Activated CD8-positive, alpha-beta T cell treated with anti-CD3 and anti-CD28 coated beads, Interleukin-2, amount 10 ng/mL, durations not matched to agents 7 days and 5 days (primary cell): ENCODE measurements around the gene ABCG2. TPM values are rescaled to one million over a fixed set of nuclear protein-coding genes. Genes with fewer than 3 reads are reported as not detected.
"Not testable (repeated sequence)": the region's sequence is repeated elsewhere in the genome, so short reads cannot be mapped to it uniquely, and the experiment has no call there.

Source experiments
- ATAC-seq: fragments of 150-1000 bp; cut with Tn5 transposase; one replicate; pipeline ENCODE4 v1.10.0; 2021; ENCODE audit warnings: moderate library complexity
- CTCF ChIA-PET: fragments of 350-600 bp; sonication (Branson Sonifier 250); formaldehyde crosslinking; loops from one replicate; lab custom pipeline; 2021; ENCODE audit warnings: antibody characterized with exemption; lab: Charles Lee
- POLR2A ChIA-PET: fragments of 350-600 bp; sonication (Branson Sonifier 250); formaldehyde crosslinking; loops from one replicate; lab custom pipeline; 2021; ENCODE audit warnings: antibody characterized with exemption; lab: Charles Lee
- DNase-seq: peaks from one replicate; pipeline ENCODE4 v3.0.0-alpha.2; 2020
- H3K27ac Mint-ChIP-seq: one replicate; pipeline ENCODE4 v1.8.0; 2021; ENCODE audit warnings: mild to moderate bottlenecking, mixed read lengths
- H3K27me3 Mint-ChIP-seq: one replicate; pipeline ENCODE4 v1.8.0; 2021; ENCODE audit warnings: low read depth, mixed read lengths
- H3K36me3 Mint-ChIP-seq: one replicate; pipeline ENCODE4 v1.8.0; 2021; ENCODE audit warnings: low read depth, mixed read lengths
- H3K4me1 Mint-ChIP-seq: one replicate; pipeline ENCODE4 v1.8.0; 2021; ENCODE audit warnings: low read depth, mixed read lengths
- H3K4me3 Mint-ChIP-seq: one replicate; pipeline ENCODE4 v1.8.0; 2021; ENCODE audit warnings: mild to moderate bottlenecking, mixed read lengths
- H3K9me3 Mint-ChIP-seq: one replicate; pipeline ENCODE4 v1.8.0; 2022; ENCODE audit warnings: mixed read lengths; ENCODE audit not compliant: insufficient read depth
- total RNA-seq, 2 experiments: library from RNA; stranded (reverse); gene quantifications; one replicate each; pipeline ENCODE4 v1.2.3, GENCODE V29; 2021

ABCG2 gene
- total RNA-seq, 2 experiments from 2014 or later: 0.57 to 0.61 TPM

GRCh38 chr4:88136249-88136648 is 22.2 kb downstream of the ABCG2 start:
- no peak overlapping the region for H3K27ac Mint-ChIP-seq
- H3K9me3 Mint-ChIP-seq: no peaks in the 10 kb centered on the region
- DNase-seq (no peak), ATAC-seq (no peak)
- H3K27me3 Mint-ChIP-seq: peaks cover 4% of the 10 kb centered on the region
- ChIA-PET POLR2A (no interaction called here), CTCF (interaction anchor here (0.8 kb wide), 1 partner anchor 76 kb away, joined by 3 read pairs; no protein-coding TSS in a partner anchor)
- H3K4me1 Mint-ChIP-seq: no peaks in the 10 kb centered on the region
- no peak overlapping the region for H3K4me3 Mint-ChIP-seq
- H3K36me3 Mint-ChIP-seq: no peaks in the 10 kb centered on the region

GRCh38 chr4:88135356-88135663 is 23.1 kb downstream of the ABCG2 start:
- Mint-ChIP-seq H3K27ac (no peak overlapping the region), H3K27me3 (peaks cover 5% of the 10 kb centered on the region), H3K9me3 (no peaks in the 10 kb centered on the region), H3K36me3 (no peaks in the 10 kb centered on the region), H3K4me3 (no peak overlapping the region), H3K4me1 (no peaks in the 10 kb centered on the region)
- CTCF ChIA-PET: interaction anchor here (0.8 kb wide), 1 partner anchor 77 kb away, joined by 3 read pairs; no protein-coding TSS in a partner anchor
- POLR2A ChIA-PET: interaction anchor here (0.6 kb wide), 1 partner anchor 58 kb away, joined by 3 read pairs; no protein-coding TSS in a partner anchor
- DNase-seq: no peak
- ATAC-seq: no peak

- DNase-seq: no peak
- Mint-ChIP-seq H3K4me1 (no peaks in the 10 kb centered on the region), H3K27ac (no peak overlapping the region), H3K4me3 (no peak overlapping the region), H3K36me3 (no peaks in the 10 kb centered on the region), H3K9me3 (no peaks in the 10 kb centered on the region), H3K27me3 (peaks cover 5% of the 10 kb centered on the region)
- CTCF ChIA-PET: no interaction called here
- ATAC-seq: no peak
- POLR2A ChIA-PET: interaction anchor here (0.6 kb wide), 1 partner anchor 57 kb away, joined by 3 read pairs; no protein-coding TSS in a partner anchor
Measured at GRCh38 chr4:88134536-88135355, 23.7 kb downstream of the ABCG2 start.

GRCh38 chr4:88134111-88134510 is 24.3 kb downstream of the ABCG2 start:
- ChIA-PET CTCF (no interaction called here), POLR2A (no interaction called here)
- no peak for ATAC-seq
- H3K9me3 Mint-ChIP-seq: no peaks in the 10 kb centered on the region
- H3K4me3 Mint-ChIP-seq: no peak overlapping the region
- H3K27me3 Mint-ChIP-seq: peaks cover 5% of the 10 kb centered on the region
- H3K36me3 Mint-ChIP-seq: no peaks in the 10 kb centered on the region
- H3K27ac Mint-ChIP-seq: no peak overlapping the region
- no peaks in the 10 kb centered on the region for H3K4me1 Mint-ChIP-seq
- DNase-seq: no peak

GRCh38 chr4:88130544-88131305 is 27.7 kb downstream of the ABCG2 start:
- no peaks in the 10 kb centered on the region for H3K36me3 Mint-ChIP-seq
- no peak overlapping the region for H3K27ac Mint-ChIP-seq
- H3K9me3 Mint-ChIP-seq: no peaks in the 10 kb centered on the region
- H3K27me3 Mint-ChIP-seq: peaks cover 5% of the 10 kb centered on the region
- ATAC-seq: no peak
- no peak overlapping the region for H3K4me3 Mint-ChIP-seq
- POLR2A ChIA-PET: no interaction called here
- no peaks in the 10 kb centered on the region for H3K4me1 Mint-ChIP-seq
- CTCF ChIA-PET: interaction anchor here (1.0 kb wide), 1 partner anchor 81 kb away, joined by 3 read pairs; no protein-coding TSS in a partner anchor
- no peak for DNase-seq

GRCh38 chr4:88130003-88130402 is 28.4 kb downstream of the ABCG2 start:
- H3K27me3 Mint-ChIP-seq: peaks cover 5% of the 10 kb centered on the region
- ATAC-seq (no peak), DNase-seq (no peak)
- CTCF ChIA-PET: no interaction called here
- no peaks in the 10 kb centered on the region for H3K4me1 Mint-ChIP-seq
- no peaks in the 10 kb centered on the region for H3K36me3 Mint-ChIP-seq
- H3K9me3 Mint-ChIP-seq: no peaks in the 10 kb centered on the region
- H3K27ac Mint-ChIP-seq: no peak overlapping the region
- POLR2A ChIA-PET: no interaction called here
- H3K4me3 Mint-ChIP-seq: no peak overlapping the region

GRCh38 chr4:88122260-88122659 is 36.2 kb downstream of the ABCG2 start:
- POLR2A ChIA-PET, H3K4me1 Mint-ChIP-seq, DNase-seq, H3K4me3 Mint-ChIP-seq, CTCF ChIA-PET, H3K27ac Mint-ChIP-seq, H3K27me3 Mint-ChIP-seq, ATAC-seq: not testable (repeated sequence)
- peaks cover 12% of the 10 kb centered on the region for H3K36me3 Mint-ChIP-seq
- H3K9me3 Mint-ChIP-seq: peaks cover 18% of the 10 kb centered on the region

GRCh38 chr4:88119943-88120342 is 38.5 kb downstream of the ABCG2 start:
- no peak overlapping the region for H3K4me3 Mint-ChIP-seq
- DNase-seq: no peak
- ChIA-PET CTCF (no interaction called here), POLR2A (no interaction called here)
- H3K36me3 Mint-ChIP-seq: peaks cover 12% of the 10 kb centered on the region
- ATAC-seq: no peak
- H3K9me3 Mint-ChIP-seq: peaks cover 18% of the 10 kb centered on the region
- no peaks in the 10 kb centered on the region for H3K4me1 Mint-ChIP-seq
- no peak overlapping the region for H3K27ac Mint-ChIP-seq
- no peaks in the 10 kb centered on the region for H3K27me3 Mint-ChIP-seq

GRCh38 chr4:88115587-88115986 is 42.9 kb downstream of the ABCG2 start:
- H3K4me1 Mint-ChIP-seq: no peaks in the 10 kb centered on the region
- H3K27ac Mint-ChIP-seq: no peak overlapping the region
- H3K9me3 Mint-ChIP-seq: peaks cover 11% of the 10 kb centered on the region
- peaks cover 7% of the 10 kb centered on the region for H3K36me3 Mint-ChIP-seq
- DNase-seq (no peak), ATAC-seq (no peak)
- H3K4me3 Mint-ChIP-seq: no peak overlapping the region
- POLR2A ChIA-PET: no interaction called here
- no peaks in the 10 kb centered on the region for H3K27me3 Mint-ChIP-seq
- CTCF ChIA-PET: no interaction called here

- no peak for ATAC-seq
- DNase-seq: no peak
- Mint-ChIP-seq H3K36me3 (no peaks in the 10 kb centered on the region), H3K27ac (no peak overlapping the region), H3K27me3 (no peaks in the 10 kb centered on the region), H3K4me1 (no peaks in the 10 kb centered on the region), H3K9me3 (no peaks in the 10 kb centered on the region), H3K4me3 (no peak overlapping the region)
- ChIA-PET CTCF (interaction anchor here (1.2 kb wide), 1 partner anchor 99 kb away, joined by 3 read pairs; no protein-coding TSS in a partner anchor), POLR2A (no interaction called here)
Measured at GRCh38 chr4:88112856-88113255, 45.6 kb downstream of the ABCG2 start.

GRCh38 chr4:88110826-88111225 is 47.6 kb downstream of the ABCG2 start:
- ChIA-PET CTCF (no interaction called here), POLR2A (no interaction called here)
- Mint-ChIP-seq H3K36me3 (no peaks in the 10 kb centered on the region), H3K27me3 (no peaks in the 10 kb centered on the region), H3K9me3 (no peaks in the 10 kb centered on the region), H3K27ac (no peak overlapping the region), H3K4me1 (no peaks in the 10 kb centered on the region), H3K4me3 (no peak overlapping the region)
- no peak for ATAC-seq
- DNase-seq: no peak
